AG20443 (cell line): Measurements from ENCODE around the gene CFAP99.

Experiments
- DNase-seq: peaks from one replicate; pipeline ENCODE4 v3.0.0; 2012; ENCODE audit warnings: low spot score, mixed read lengths

CFAP99 gene

DNA sequence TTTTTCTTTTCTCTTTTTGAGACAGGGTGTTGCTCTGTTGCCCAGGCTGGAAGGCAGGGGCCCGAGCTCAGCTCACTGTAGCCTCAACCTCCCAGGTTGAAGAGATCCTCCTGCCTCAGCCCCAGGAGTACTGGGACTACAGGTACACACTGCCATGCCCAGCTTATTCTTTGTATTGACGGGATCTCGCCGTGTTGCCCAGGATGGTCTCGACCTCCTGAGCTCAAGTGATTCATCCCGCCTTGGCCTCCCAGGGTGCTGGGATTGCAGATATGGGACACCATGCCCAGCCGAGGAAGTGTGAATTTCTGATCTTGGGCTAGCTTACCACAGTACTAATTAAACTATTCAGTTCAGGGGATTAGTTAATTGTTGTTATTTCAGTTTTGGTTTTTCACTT is 89.1 kb downstream of the CFAP99 start:
- DNase-seq, result no peak

- DNase-seq, result peak; percentile 6
These were observed 91.8 kb downstream of the CFAP99 start for GRCh38 chr4:2510351-2511259.

DNA sequence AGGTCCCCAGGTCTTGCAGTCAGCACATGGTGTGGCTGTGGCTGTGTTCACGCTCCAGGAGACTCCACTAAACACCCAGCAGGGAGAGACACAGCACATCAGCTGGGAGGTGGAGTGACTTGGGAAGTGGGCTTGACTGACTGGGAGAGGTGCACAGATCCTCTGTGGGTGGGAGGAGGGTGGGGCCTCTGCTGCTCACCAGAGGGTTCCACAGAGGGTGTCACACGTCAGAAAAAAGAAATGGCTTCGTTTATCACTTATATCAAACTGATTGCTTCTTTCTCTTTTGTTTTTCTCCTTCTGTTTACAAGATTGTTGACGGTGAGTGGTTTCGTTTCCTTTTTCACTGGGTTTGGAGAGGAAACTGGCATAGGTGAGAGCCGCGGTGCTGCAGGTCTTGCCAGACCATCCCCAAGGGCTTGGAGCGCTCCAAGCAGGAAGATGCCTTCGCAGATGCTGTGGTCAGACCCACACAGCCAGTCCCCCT is 92.9 kb downstream of the CFAP99 start:
- peak; percentile 11 for DNase-seq
